ENCODE data around the gene UGT1A9. TPM values are rescaled to one million over a fixed set of nuclear protein-coding genes. Genes with fewer than 3 reads are reported as not detected.

UGT1A9 gene
- total and polyA plus RNA-seq, 2 of the 4 experiments (the other 2 are of a cell fraction), result not detected

DNA sequence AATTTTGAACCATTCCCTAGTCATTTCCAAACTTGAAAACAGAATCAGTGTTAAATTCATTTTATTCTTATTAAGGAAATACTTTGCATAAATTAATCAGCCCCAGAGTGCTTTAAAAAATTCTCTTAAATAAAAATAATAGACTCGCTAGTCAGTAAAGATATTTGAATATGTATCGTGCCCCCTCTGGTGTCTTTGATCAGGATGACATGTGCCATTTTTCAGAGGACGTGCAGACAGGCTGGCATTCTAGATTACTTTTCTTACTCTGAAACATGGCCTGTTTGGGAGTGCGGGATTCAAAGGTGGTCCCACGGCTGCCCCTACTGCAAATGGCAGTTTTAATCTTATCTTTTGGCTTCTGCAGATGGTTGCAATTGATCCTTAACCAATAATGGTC is 100.9 kb downstream of the UGT1A9 start:
- ChIA-PET POLR2A (ENCODE audit: unreplicated experiment) (no interaction called here), CTCF (interaction anchor here (0.8 kb wide), 1 partner anchor 62 kb away, joined by 3 read pairs; no protein-coding TSS in a partner anchor)
- Histone ChIP-seq H4K5ac (ENCODE audit: low read depth, low read length) (no peak overlapping the region), H2AK5ac (ENCODE audit: low read depth, low read length) (no peak overlapping the region), H2AK9ac (replicated peaks; ENCODE audit: low read depth, low read length, poor library complexity) (no peak overlapping the region), H3K9me3 (ENCODE audit: control insufficient read depth, insufficient read depth, low read length) (peaks cover 3% of the 10 kb centered on the region; the same call in 1 of the 2 replicates), H3K9ac (ENCODE audit: low read depth, low read length) (no peak overlapping the region), H4K8ac (ENCODE audit: low read depth in 2 of 2, low read length in 2 of 2) (no peak overlapping the region), H3K4me3 (ENCODE audit: insufficient read depth, low read depth, low read length) (no peak overlapping the region), H3K79me1 (ENCODE audit: low read depth in 1 of 2, low read length in 2 of 2) (no peaks in the 10 kb centered on the region), H2AFZ (replicated peaks; ENCODE audit: low read length, poor library complexity) (no peak overlapping the region), H3K14ac (replicated peaks; ENCODE audit: low read depth, low read length) (no peak overlapping the region), H2BK20ac (ENCODE audit: low read depth, low read length) (no peak overlapping the region), H4K91ac (ENCODE audit: insufficient read depth, low read depth, low read length) (no peak overlapping the region), H2BK120ac (ENCODE audit: low read depth, low read length) (no peak overlapping the region), H2BK5ac (ENCODE audit: low read depth, low read length, poor library complexity, severe bottlenecking) (no peak overlapping the region), H3K27ac (ENCODE audit: insufficient read depth, low read length) (no peak overlapping the region), H3K4me2 (ENCODE audit: low read depth, low read length) (no peak overlapping the region), H2BK15ac (ENCODE audit: low read depth, low read length) (no peak overlapping the region), H3K23ac (ENCODE audit: low read depth, low read length) (no peak overlapping the region), H3K9me1 (ENCODE audit: insufficient read depth, low read length) (no peaks in the 10 kb centered on the region), H3K56ac (ENCODE audit: extremely low read depth, insufficient read depth, low read length) (no peak overlapping the region), H3K18ac (ENCODE audit: low read depth, low read length) (no peak overlapping the region), H3K4ac (ENCODE audit: low read depth, low read length) (no peak overlapping the region), H3K27me3 (ENCODE audit: control insufficient read depth, insufficient read depth, low read length) (no peaks in the 10 kb centered on the region), H3K36me3 (ENCODE audit: control insufficient read depth, insufficient read depth, low read length) (no peaks in the 10 kb centered on the region), H4K20me1 (ENCODE audit: insufficient read depth, low read length) (no peaks in the 10 kb centered on the region), H3K4me1 (ENCODE audit: control insufficient read depth, insufficient read depth, low read length) (no peaks in the 10 kb centered on the region)
- DNase-seq, result no peak
- in situ Hi-C loops (cut with MboI; ENCODE audit: low sequenced_read_pairs) (no loop called here), dilution Hi-C loops (cut with HindIII; ENCODE audit: low sequenced_read_pairs, unreplicated experiment) (no loop called here), intact Hi-C loops (cut with micrococcal nuclease) (no loop called here)
- WGBS, 2 experiments (ENCODE audit: extremely low coverage in 2 of 2, insufficient read length in 1 of 2), result 100% methylated on average over 1 of the region's 5 CpGs; no CpG with 5 or more reads in 1 of the 2 experiments
- ATAC-seq (ENCODE audit: low read depth), result no peak
- TF ChIP-seq, protein P1, sequence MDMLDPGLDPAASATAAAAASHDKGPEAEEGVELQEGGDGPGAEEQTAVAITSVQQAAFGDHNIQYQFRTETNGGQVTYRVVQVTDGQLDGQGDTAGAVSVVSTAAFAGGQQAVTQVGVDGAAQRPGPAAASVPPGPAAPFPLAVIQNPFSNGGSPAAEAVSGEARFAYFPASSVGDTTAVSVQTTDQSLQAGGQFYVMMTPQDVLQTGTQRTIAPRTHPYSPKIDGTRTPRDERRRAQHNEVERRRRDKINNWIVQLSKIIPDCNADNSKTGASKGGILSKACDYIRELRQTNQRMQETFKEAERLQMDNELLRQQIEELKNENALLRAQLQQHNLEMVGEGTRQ (IDR thresholded peaks at IDR 0.05; ENCODE audit: low read depth, low read length), result no peak
- TF ChIP-seq, protein P2, sequence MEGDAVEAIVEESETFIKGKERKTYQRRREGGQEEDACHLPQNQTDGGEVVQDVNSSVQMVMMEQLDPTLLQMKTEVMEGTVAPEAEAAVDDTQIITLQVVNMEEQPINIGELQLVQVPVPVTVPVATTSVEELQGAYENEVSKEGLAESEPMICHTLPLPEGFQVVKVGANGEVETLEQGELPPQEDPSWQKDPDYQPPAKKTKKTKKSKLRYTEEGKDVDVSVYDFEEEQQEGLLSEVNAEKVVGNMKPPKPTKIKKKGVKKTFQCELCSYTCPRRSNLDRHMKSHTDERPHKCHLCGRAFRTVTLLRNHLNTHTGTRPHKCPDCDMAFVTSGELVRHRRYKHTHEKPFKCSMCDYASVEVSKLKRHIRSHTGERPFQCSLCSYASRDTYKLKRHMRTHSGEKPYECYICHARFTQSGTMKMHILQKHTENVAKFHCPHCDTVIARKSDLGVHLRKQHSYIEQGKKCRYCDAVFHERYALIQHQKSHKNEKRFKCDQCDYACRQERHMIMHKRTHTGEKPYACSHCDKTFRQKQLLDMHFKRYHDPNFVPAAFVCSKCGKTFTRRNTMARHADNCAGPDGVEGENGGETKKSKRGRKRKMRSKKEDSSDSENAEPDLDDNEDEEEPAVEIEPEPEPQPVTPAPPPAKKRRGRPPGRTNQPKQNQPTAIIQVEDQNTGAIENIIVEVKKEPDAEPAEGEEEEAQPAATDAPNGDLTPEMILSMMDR (conservative IDR thresholded peaks at IDR 0.05; ENCODE audit: low read depth, low read length), result 0 out of 2 replicates have a peak, but pooled peaks have one; percentile 20
- BruUV-seq (replicated peaks), result no TSS peak
